Non-pigmented ciliary epithelial cell (primary cell): ENCODE results near the gene PCNX2.
"Not testable (repeated sequence)": the region's sequence is repeated elsewhere in the genome, so short reads cannot be mapped to it uniquely, and the experiment has no call there.

Experiments used
- DNase-seq: peaks from one replicate; pipeline ENCODE4 v3.0.0-alpha.2; 2010; ENCODE audit warnings: low read depth

PCNX2 gene

GRCh38 chr1:233102341-233102740 is 193.2 kb downstream of the PCNX2 start:
- DNase-seq: no peak

GRCh38 chr1:233097959-233098580 is 197.5 kb downstream of the PCNX2 start:
- no peak for DNase-seq

GRCh38 chr1:233097546-233097945 is 198.0 kb downstream of the PCNX2 start:
- DNase-seq: no peak

GRCh38 chr1:233094691-233095090 is 200.8 kb downstream of the PCNX2 start:
- DNase-seq: no peak

GRCh38 chr1:233094269-233094668 is 201.3 kb downstream of the PCNX2 start:
- no peak for DNase-seq

- no peak for DNase-seq
Observed at GRCh38 chr1:233090746-233091494, 204.6 kb downstream of the PCNX2 start.

GRCh38 chr1:233089251-233089650 is 206.3 kb downstream of the PCNX2 start:
- no peak for DNase-seq

- DNase-seq: no peak
Observed at GRCh38 chr1:233088613-233089012, 206.9 kb downstream of the PCNX2 start.

GRCh38 chr1:233086961-233087881 is 208.3 kb downstream of the PCNX2 start:
- no peak for DNase-seq

GRCh38 chr1:233085566-233085965 is 210.0 kb downstream of the PCNX2 start:
- DNase-seq: no peak

GRCh38 chr1:233082778-233083550 is 212.6 kb downstream of the PCNX2 start:
- no peak for DNase-seq

GRCh38 chr1:233081735-233082134 is 213.8 kb downstream of the PCNX2 start:
- no peak for DNase-seq

GRCh38 chr1:233080827-233081226 is 214.7 kb downstream of the PCNX2 start:
- DNase-seq: not testable (repeated sequence)

- DNase-seq: no peak
Observed at GRCh38 chr1:233080286-233080685, 215.2 kb downstream of the PCNX2 start.

GRCh38 chr1:233079574-233079973 is 216.0 kb downstream of the PCNX2 start:
- no peak for DNase-seq

GRCh38 chr1:233078396-233078795 is 217.1 kb downstream of the PCNX2 start:
- no peak for DNase-seq

GRCh38 chr1:233075915-233076295 is 219.6 kb downstream of the PCNX2 start:
- DNase-seq: no peak

- DNase-seq: no peak
Observed at GRCh38 chr1:233066087-233066486, 229.4 kb downstream of the PCNX2 start.

- DNase-seq: no peak
Observed at GRCh38 chr1:233065685-233066084, 229.8 kb downstream of the PCNX2 start.

- DNase-seq: no peak
Observed at GRCh38 chr1:233064988-233065387, 230.5 kb downstream of the PCNX2 start.

- DNase-seq: no peak
Observed at GRCh38 chr1:233063462-233063861, 232.1 kb downstream of the PCNX2 start.

GRCh38 chr1:233061265-233061664 is 234.3 kb downstream of the PCNX2 start:
- no peak for DNase-seq
